SH-SY5Y (cell line): ENCODE data around the gene ANTXR2.

ENCODE experiments used
- GATA2 ChIP-seq: IDR thresholded peaks from 2 replicates; pipeline ENCODE4 v1.6.1; 2011; ENCODE audit warnings: mild to moderate bottlenecking, low read depth, low read length
- GATA3 ChIP-seq: IDR thresholded peaks from 2 replicates; pipeline ENCODE4 v1.6.1; 2011; ENCODE audit warnings: low read depth, mild to moderate bottlenecking, low read length, moderate library complexity

- TF ChIP-seq GATA3 (no peak), GATA2 (no peak)
Measured at GRCh38 chr4:79987401-79987800, 85.6 kb downstream of the ANTXR2 start.
